Ovary (tissue), 9 donors: ENCODE measurements around the gene SPEN. TPM values are rescaled to one million over a fixed set of nuclear protein-coding genes. Genes with fewer than 3 reads are reported as not detected.
A peak's percentile ranks its signal among the peaks of the same experiment; 100 is the strongest.

Source experiments
- DNase-seq, 5 donors: peaks; one replicate each; pipeline ENCODE4 v3.0.0-alpha.2; 2019 to 2020
- H3K27ac ChIP-seq, 2 donors: fragments of 200-600 bp; one replicate each; pipeline versions ENCODE4 v1.5.1 to v1.8.0; 2019 to 2022
- H3K27me3 ChIP-seq: fragments of 200-600 bp; one replicate; pipeline ENCODE4 v1.8.0; 2022
- H3K36me3 ChIP-seq: fragments of 200-600 bp; sonication (generic); one replicate; pipeline ENCODE4 v1.5.1; 2019
- H3K4me1 ChIP-seq: one replicate; pipeline ENCODE4 v1.8.1; 2013; ENCODE audit warnings: mild to moderate bottlenecking, moderate library complexity; ENCODE audit not compliant: insufficient read depth
- H3K4me3 ChIP-seq: fragments of 200-600 bp; sonication (generic); one replicate; pipeline ENCODE4 v1.5.1; 2017
- H3K9me3 ChIP-seq, 2 donors: fragments of 200-600 bp in 1 of 2; sonication (generic) in 1 of 2; one replicate each; pipeline versions ENCODE4 v1.5.1 to v1.8.1; 2013 to 2019; ENCODE audit warnings: mild to moderate bottlenecking in 1 of 2, moderate library complexity in 1 of 2
- EP300 ChIP-seq: sonication (generic); formaldehyde crosslinking; IDR thresholded peaks from one replicate; pipeline ENCODE4 v1.6.1; 2017; ENCODE audit warnings: antibody characterized with exemption
- POLR2A ChIP-seq: fragments of 450-650 bp; IDR thresholded peaks from one replicate; pipeline ENCODE4 v1.6.1; 2017; ENCODE audit warnings: antibody characterized with exemption, mild to moderate bottlenecking, moderate library complexity
- WGBS, 3 donors: extraction: QIAGEN DNeasy Blood & Tissue Kit in 1 of 3; methylation state at CpG; one replicate each; pipeline versions ENCODE4 v1.1.5 to v1.1.7; 2013 to 2017; 5-methylcytosine and 5-hydroxymethylcytosine counted together
- intact Hi-C, 4 donors: fragments of 100-400 bp; cut with DNase I; formaldehyde crosslinking; loops; one replicate each; pipeline versions ENCODE4 v1.11.0 to v1.15.1; 2022 to 2023
- polyA plus RNA-seq, 2 donors: library from polyadenylated mRNA; stranded (reverse); fragments of 200-250 nt in 1 of 2; fragments of 350-450 nt in 1 of 2; fragmentation: Illumina TruSeq in 1 of 2; extraction: RNeasy Lipid Tissue Mini Kit (QIAGEN cat#74804) in 1 of 2; gene quantifications; one replicate each; pipeline ENCODE4 v1.2.3, GENCODE V29; 2013 to 2014
- total RNA-seq, 7 donors: library from RNA; depleted of rRNA in 2 of 7; stranded (reverse); fragments of >200 nt in 2 of 7; fragmentation: NEBNext Ultra II Directional in 3 of 7; extraction: Animal tissue kit (Norgen Biotek cat#: 25700) in 3 of 7; gene quantifications; one replicate each; pipeline versions ENCODE4 v1.1.0 to v1.2.4, GENCODE V29; 2016 to 2023
- TF ChIP-seq, protein P1 (sequence below), 3 donors: fragments of 450-650 bp in 2 of 3; fragments of 200-600 bp in 1 of 3; IDR thresholded peaks; one replicate each; pipeline versions ENCODE4 v1.5.1 to v1.8.0; 2016 to 2022; ENCODE audit warnings: antibody characterized with exemption in 3 of 3, mild to moderate bottlenecking in 1 of 3
- donor health status: DM: no; HTN: no; CAD: no; lungs with moderate emphysema.
- donor health status: DM: no; HTN: no; CAD: no.
- donor health status: Bipolar disorder and iron deficiency.
- donor health status: DM: yes; HTN: yes; CAD: no.
- donor health status: DM: no; HTN: no; CAD: no.
- donor health status: DM: yes; HTN: yes; CAD: no.

Gene SPEN
- total and polyA plus RNA-seq, 9 donors: 30.5 to 93.2 (median 62.9) TPM

DNA sequence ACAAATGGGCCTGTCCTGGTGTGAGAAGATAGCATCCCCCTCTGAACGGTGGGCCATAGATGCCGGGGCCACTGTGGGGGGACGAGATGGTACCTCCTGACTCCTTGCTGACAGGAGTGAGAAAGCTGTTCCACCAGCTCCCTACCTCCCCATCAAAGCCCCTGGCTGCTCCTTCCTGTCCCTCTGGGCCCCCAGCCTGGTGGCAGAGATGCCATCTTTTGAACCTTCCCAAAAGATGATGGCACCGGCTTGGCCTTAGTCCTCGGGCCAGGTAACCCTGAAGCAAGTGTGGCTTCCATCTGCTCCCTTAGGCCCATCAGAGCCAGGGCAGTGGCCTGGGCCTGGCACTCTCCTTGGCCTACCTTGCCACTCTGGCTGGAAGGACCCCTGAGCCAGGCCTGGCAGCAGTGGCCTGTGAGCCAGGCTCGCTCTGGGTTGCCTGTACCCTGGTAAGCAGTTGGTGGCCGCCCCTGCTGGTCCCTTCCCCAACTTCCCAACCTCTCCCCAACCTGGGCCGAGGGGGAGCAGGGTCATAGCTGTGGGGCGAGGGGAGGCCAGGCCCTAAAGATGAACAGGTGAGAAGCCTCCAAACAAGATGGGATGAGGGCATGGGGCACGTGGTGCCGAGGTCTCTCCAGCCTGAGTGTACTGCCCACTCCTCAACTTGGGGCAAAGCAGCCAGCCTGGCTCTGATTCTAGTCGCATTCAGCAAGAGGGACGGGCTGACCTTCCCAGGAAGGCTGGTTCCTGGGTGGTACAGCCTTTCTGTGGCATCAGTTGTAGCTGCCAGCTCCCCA, 93.7 kb downstream of the SPEN start:
- TF ChIP-seq EP300 (no peak), POLR2A (no peak)
- TF ChIP-seq, protein P1, sequence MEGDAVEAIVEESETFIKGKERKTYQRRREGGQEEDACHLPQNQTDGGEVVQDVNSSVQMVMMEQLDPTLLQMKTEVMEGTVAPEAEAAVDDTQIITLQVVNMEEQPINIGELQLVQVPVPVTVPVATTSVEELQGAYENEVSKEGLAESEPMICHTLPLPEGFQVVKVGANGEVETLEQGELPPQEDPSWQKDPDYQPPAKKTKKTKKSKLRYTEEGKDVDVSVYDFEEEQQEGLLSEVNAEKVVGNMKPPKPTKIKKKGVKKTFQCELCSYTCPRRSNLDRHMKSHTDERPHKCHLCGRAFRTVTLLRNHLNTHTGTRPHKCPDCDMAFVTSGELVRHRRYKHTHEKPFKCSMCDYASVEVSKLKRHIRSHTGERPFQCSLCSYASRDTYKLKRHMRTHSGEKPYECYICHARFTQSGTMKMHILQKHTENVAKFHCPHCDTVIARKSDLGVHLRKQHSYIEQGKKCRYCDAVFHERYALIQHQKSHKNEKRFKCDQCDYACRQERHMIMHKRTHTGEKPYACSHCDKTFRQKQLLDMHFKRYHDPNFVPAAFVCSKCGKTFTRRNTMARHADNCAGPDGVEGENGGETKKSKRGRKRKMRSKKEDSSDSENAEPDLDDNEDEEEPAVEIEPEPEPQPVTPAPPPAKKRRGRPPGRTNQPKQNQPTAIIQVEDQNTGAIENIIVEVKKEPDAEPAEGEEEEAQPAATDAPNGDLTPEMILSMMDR (IDR thresholded peaks at IDR 0.05): no peak
- H3K4me3 ChIP-seq: no peak overlapping the region
- H3K4me1 ChIP-seq: peaks cover 9% of the 10 kb centered on the region
- peak in 1 of 5 donors; percentile 22 for DNase-seq
- H3K27ac ChIP-seq: no peak overlapping the region
- WGBS, 3 donors: 85 to 88% (median 86%) methylated on average over 12 to 13 of the region's 13 CpGs
- intact Hi-C loops: loop anchor here in 1 of 4 donors (10.0 kb wide), 1 partner anchor 96 kb away; the partner anchor contains the start of gene SPEN
- H3K36me3 ChIP-seq: no peaks in the 10 kb centered on the region
- H3K9me3 ChIP-seq: no peaks in the 10 kb centered on the region
- no peaks in the 10 kb centered on the region for H3K27me3 ChIP-seq

DNA sequence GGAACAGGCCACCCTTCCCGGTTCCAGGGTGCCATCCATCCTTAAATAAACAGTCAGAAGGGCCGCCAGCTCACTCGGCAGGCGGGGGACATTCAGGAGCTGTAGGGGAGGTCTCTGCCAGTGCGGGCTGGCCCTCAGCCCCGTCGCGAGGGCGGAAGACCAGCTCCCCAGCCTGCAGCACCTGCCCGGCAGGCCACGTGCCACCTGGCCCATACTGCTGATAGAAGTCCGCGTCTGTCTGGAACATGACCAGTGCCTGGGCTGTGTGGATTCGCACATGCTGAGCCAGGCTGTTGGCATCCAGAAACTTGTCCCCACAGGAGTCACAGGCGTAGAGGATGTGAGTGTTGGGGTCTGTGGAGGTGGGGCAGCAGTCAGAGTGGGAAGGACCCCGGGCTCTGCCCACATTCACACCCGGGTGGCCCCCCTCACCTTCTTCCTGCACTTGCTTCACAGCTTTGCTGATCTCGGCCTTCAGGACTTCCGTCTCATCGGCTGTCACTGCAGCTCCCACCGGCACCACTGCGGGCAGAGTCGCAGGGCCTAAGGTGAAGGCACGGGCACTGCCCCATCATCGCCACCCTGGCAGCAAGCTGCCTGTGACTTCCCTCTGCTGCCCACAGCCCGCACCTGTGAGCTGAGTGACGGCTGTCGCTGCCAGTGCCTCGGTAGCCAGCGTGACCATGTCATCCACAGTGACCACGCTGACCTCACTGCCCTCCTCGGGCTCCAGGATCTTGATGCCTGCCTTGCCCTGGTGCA, 94.6 kb downstream of the SPEN start:
- no peaks in the 10 kb centered on the region for H3K36me3 ChIP-seq
- H3K27ac ChIP-seq: no peak overlapping the region
- 81 to 84% (median 82%) methylated on average over 32 of the region's 32 CpGs for WGBS, 3 donors
- peaks cover 9% of the 10 kb centered on the region for H3K4me1 ChIP-seq
- no peaks in the 10 kb centered on the region for H3K9me3 ChIP-seq
- intact Hi-C loops: loop anchor here in 1 of 4 donors (10.0 kb wide), 1 partner anchor 97 kb away; the partner anchor contains the start of gene SPEN
- DNase-seq: peak in 2 of 5 donors; percentile 22 to 25
- no peaks in the 10 kb centered on the region for H3K27me3 ChIP-seq
- H3K4me3 ChIP-seq: no peak overlapping the region
- no peak for TF ChIP-seq EP300
- TF ChIP-seq, protein P1 (IDR thresholded peaks at IDR 0.05): no peak
- no peak for TF ChIP-seq POLR2A

DNA sequence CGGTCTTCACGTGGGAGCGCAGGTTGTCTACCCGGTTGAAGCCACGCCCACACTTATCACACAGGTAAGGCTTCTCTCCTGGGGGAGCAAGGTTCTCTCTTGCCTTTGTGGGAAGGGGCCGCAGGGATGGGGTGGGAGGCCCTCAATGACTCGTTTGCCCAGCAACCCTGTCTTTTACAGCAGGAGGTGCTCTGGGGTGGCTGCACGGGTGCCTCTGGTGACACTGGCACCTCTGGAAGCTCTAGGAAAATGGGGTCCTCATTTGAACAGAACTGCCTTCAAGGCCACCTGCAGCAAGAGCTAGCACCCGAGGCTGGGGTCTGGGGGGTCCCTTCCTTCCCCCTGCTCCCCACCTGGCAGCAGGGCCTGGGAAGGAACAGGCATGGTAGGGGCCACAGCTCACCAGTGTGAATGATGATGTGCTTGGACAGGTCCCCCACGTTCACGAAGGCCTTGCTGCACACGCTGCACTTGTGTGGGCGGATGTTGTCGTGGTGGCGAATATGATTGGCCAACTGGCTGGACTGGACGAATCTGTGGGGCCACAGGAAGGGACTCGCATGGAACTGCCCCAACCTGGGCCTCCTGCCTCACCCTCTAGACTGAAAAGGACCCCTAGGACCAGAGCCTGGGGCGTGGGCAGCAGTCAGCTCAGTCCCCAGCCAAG, 95.3 kb downstream of the SPEN start:
- Histone ChIP-seq H3K27ac (no peak overlapping the region), H3K27me3 (no peaks in the 10 kb centered on the region), H3K4me3 (no peak overlapping the region), H3K4me1 (peaks cover 8% of the 10 kb centered on the region), H3K9me3 (no peaks in the 10 kb centered on the region), H3K36me3 (no peaks in the 10 kb centered on the region)
- no peak for DNase-seq
- WGBS, 3 donors: 67 to 81% (median 72%) methylated on average over 18 of the region's 18 CpGs
- intact Hi-C loops: loop anchor here in 1 of 4 donors (10.0 kb wide), 1 partner anchor 98 kb away; the partner anchor contains the start of gene SPEN
- TF ChIP-seq POLR2A: no peak
- TF ChIP-seq EP300: no peak
- TF ChIP-seq, protein P1 (IDR thresholded peaks at IDR 0.05): no peak
